ENCODE results near the gene WBP2NL.
A peak's percentile ranks its signal among the peaks of the same experiment; 100 is the strongest.

WBP2NL gene

GRCh38 chr22:42022162-42022847 is 23.7 kb downstream of the WBP2NL start:
- POLR2A ChIA-PET (ENCODE audit: low non-redundant PET): no interaction called here
- H3K27ac ChIP-seq: no peak overlapping the region
- CTCF ChIA-PET: no interaction called here
- peak; percentile 32 for DNase-seq (ENCODE audit: low spot score)
- no peak for TF ChIP-seq CTCF (conservative IDR thresholded peaks at IDR 0.05; ENCODE audit: low read depth)

DNA sequence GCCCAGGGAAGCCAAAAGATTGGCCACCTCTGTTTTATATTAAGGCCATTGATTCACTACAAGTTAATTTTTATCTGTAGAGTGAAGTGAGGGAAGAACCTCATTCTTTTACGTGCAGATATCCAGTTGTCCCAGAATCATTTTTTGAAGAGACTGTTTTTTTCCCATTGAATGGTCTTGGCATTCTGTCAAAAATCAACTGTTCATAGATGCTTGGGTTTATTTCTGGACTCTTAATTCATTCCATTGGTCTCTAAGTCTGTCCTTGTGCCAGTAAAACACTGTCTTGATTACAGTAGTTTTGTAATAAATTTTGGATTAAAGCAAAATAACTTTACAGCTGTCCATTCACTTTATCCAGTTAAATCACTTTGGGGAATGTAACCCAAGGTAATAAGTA is 26.8 kb downstream of the WBP2NL start:
- POLR2A ChIA-PET (ENCODE audit: low non-redundant PET): no interaction called here
- no peak for TF ChIP-seq CTCF (conservative IDR thresholded peaks at IDR 0.05; ENCODE audit: low read depth)
- DNase-seq (ENCODE audit: low spot score): no peak
- CTCF ChIA-PET: no interaction called here
- no peak overlapping the region for H3K27ac ChIP-seq

DNA sequence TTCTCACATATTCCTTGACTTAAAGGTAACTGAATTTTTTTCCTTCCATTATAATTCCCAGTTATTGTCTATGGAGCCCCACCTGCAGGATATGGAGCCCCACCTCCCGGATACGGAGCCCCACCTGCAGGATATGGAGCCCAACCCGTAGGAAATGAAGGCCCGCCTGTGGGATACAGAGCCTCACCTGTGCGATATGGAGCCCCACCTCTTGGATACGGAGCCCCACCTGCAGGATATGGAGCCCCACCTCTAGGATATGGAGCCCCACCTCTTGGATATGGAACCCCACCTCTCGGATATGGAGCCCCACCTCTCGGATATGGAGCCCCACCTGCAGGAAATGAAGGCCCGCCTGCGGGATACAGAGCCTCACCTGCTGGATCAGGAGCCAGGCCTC is 28.1 kb downstream of the WBP2NL start:
- POLR2A ChIA-PET (ENCODE audit: low non-redundant PET): no interaction called here

GRCh38 chr22:42033263-42034181 is 34.9 kb downstream of the WBP2NL start:
- no peak for DNase-seq (ENCODE audit: low spot score)
- ChIA-PET POLR2A (ENCODE audit: low non-redundant PET) (no interaction called here), CTCF (no interaction called here)
- no peak overlapping the region for H3K27ac ChIP-seq
- TF ChIP-seq CTCF (conservative IDR thresholded peaks at IDR 0.05; ENCODE audit: low read depth): no peak

More for the DNA sequence above, 28.1 kb downstream of the WBP2NL start:
- TF ChIP-seq CTCF (conservative IDR thresholded peaks at IDR 0.05; ENCODE audit: low read depth): no peak
- CTCF ChIA-PET: no interaction called here
- H3K27ac ChIP-seq: no peak overlapping the region
- no peak for DNase-seq (ENCODE audit: low spot score)

GRCh38 chr22:42035256-42035655 is 36.7 kb downstream of the WBP2NL start:
- no peak for TF ChIP-seq CTCF (conservative IDR thresholded peaks at IDR 0.05; ENCODE audit: low read depth)
- CTCF ChIA-PET: no interaction called here

GRCh38 chr22:42039271-42039670 is 40.7 kb downstream of the WBP2NL start:
- ChIA-PET CTCF (no interaction called here), POLR2A (ENCODE audit: low non-redundant PET) (no interaction called here)
- no peak for DNase-seq (ENCODE audit: low spot score)
- H3K27ac ChIP-seq: no peak overlapping the region
- TF ChIP-seq CTCF (conservative IDR thresholded peaks at IDR 0.05; ENCODE audit: low read depth): no peak

More at GRCh38 chr22:42035256-42035655, 36.7 kb downstream of the WBP2NL start:
- POLR2A ChIA-PET (ENCODE audit: low non-redundant PET): no interaction called here
- H3K27ac ChIP-seq: no peak overlapping the region
- no peak for DNase-seq (ENCODE audit: low spot score)

Measured in RWPE1 (cell line).